GM12865 (cell line): ENCODE measurements around the gene KLHDC2.
"Not testable (repeated sequence)": the region's sequence is repeated elsewhere in the genome, so short reads cannot be mapped to it uniquely, and the experiment has no call there.

ENCODE experiments used
- DNase-seq: peaks from one replicate; pipeline ENCODE4 v3.0.0; 2010; ENCODE audit warnings: low read depth
- H3K4me3 ChIP-seq: 2 replicates; pipeline ENCODE4 v1.5.1; 2011; ENCODE audit warnings: mild to moderate bottlenecking, low read depth, low read length, control low read depth
- TF ChIP-seq, protein P1 (sequence below): IDR thresholded peaks from 2 replicates; pipeline ENCODE4 v1.5.1; 2011; ENCODE audit warnings: low read length, control low read depth, low read depth, inconsistent platforms; ENCODE audit not compliant: insufficient read depth; ENCODE audit errors: missing control alignments

The KLHDC2 gene, protein sequence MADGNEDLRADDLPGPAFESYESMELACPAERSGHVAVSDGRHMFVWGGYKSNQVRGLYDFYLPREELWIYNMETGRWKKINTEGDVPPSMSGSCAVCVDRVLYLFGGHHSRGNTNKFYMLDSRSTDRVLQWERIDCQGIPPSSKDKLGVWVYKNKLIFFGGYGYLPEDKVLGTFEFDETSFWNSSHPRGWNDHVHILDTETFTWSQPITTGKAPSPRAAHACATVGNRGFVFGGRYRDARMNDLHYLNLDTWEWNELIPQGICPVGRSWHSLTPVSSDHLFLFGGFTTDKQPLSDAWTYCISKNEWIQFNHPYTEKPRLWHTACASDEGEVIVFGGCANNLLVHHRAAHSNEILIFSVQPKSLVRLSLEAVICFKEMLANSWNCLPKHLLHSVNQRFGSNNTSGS

GRCh38 chr14:49767571-49768300 lies at the start of gene KLHDC2:
KLHDC2 (plus strand) TSS chr14:49768153; CDS start chr14:49768469, 316 bp downstream.
- DNase-seq: peak; percentile 95
- peak within 1 kb of the TSS; percentile 84 for H3K4me3 ChIP-seq
- TF ChIP-seq, protein P1, sequence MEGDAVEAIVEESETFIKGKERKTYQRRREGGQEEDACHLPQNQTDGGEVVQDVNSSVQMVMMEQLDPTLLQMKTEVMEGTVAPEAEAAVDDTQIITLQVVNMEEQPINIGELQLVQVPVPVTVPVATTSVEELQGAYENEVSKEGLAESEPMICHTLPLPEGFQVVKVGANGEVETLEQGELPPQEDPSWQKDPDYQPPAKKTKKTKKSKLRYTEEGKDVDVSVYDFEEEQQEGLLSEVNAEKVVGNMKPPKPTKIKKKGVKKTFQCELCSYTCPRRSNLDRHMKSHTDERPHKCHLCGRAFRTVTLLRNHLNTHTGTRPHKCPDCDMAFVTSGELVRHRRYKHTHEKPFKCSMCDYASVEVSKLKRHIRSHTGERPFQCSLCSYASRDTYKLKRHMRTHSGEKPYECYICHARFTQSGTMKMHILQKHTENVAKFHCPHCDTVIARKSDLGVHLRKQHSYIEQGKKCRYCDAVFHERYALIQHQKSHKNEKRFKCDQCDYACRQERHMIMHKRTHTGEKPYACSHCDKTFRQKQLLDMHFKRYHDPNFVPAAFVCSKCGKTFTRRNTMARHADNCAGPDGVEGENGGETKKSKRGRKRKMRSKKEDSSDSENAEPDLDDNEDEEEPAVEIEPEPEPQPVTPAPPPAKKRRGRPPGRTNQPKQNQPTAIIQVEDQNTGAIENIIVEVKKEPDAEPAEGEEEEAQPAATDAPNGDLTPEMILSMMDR: peak; percentile 20

GRCh38 chr14:49720744-49721143 lies 47.2 kb upstream of the KLHDC2 start:
- TF ChIP-seq, protein P1: no peak
- no peak overlapping the region for H3K4me3 ChIP-seq
- no peak for DNase-seq

GRCh38 chr14:49721733-49722435 lies 46.1 kb upstream of the KLHDC2 start:
- not testable (repeated sequence) for H3K4me3 ChIP-seq, DNase-seq

GRCh38 chr14:49727171-49727570 lies 40.8 kb upstream of the KLHDC2 start:
- H3K4me3 ChIP-seq: no peak overlapping the region
- TF ChIP-seq, protein P1: no peak
- DNase-seq: no peak

DNA sequence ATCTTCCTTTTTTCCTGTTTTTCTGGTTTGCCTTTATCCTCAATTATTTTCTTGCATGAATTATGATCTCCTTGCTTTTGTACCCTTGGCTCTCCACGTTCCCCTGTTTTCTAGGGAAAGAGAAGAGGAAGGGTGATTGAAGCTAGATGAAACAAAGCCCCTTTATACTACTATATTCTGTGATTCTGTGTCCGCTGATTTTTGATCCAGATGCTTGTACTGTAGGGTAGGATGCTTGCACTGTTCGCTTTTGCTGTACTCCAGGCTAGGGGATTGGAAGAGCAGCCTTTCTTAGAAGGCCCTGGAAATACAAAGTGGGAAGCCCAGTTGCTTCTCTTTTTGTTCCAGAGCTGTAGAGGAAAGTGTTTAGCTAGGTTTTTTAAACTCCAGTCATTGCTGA lies 35.1 kb upstream of the KLHDC2 start:
- no peak overlapping the region for H3K4me3 ChIP-seq
- DNase-seq: no peak
- TF ChIP-seq, protein P1: no peak

GRCh38 chr14:49733836-49734235 lies 34.1 kb upstream of the KLHDC2 start:
- no peak for DNase-seq
- TF ChIP-seq, protein P1: no peak
- no peak overlapping the region for H3K4me3 ChIP-seq

- DNase-seq, H3K4me3 ChIP-seq: not testable (repeated sequence)
Measured at GRCh38 chr14:49735669-49736068, 32.3 kb upstream of the KLHDC2 start.
